GM19372 (cell line): ENCODE measurements around the gene EFEMP2.
"Not testable (repeated sequence)": the region's sequence is repeated elsewhere in the genome, so short reads cannot be mapped to it uniquely, and the experiment has no call there.

Experiments
- ATAC-seq: cut with Tn5 transposase; IDR thresholded peaks from one replicate; pipeline ENCODE4 v1.9.1; 2021; ENCODE audit warnings: mild to moderate bottlenecking, low read depth, moderate library complexity; ENCODE audit not compliant: unreplicated experiment

The EFEMP2 gene

GRCh38 chr11:65833297-65834030, 39.1 kb downstream of the EFEMP2 start, which contains the start of gene SNX32:
Gene SNX32 (plus strand): TSS chr11:65833963. CDS start chr11:65834066, 103 bp downstream.
- ATAC-seq: peak; percentile 81

DNA sequence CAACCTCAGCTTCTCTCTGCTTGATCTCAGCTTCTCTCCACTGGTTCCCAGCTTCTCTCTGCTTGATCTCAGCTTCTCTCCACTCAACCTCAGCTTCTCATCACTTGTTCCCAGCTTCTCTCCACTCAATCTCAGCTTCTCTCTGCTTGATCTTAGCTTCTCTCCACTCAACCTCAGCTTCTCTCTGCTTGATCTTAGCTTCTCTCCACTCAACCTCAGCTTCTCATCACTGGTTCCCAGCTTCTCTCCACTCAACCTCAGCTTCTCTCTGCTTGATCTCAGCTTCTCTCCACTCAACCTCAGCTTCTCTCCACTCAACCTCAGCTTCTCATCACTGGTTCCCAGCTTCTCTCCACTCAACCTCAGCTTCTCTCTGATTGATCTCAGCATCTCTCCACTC, 40.4 kb downstream of the EFEMP2 start:
- ATAC-seq: not testable (repeated sequence)

- no peak for ATAC-seq
Observed at GRCh38 chr11:65829459-65829858, 43.1 kb downstream of the EFEMP2 start.

DNA sequence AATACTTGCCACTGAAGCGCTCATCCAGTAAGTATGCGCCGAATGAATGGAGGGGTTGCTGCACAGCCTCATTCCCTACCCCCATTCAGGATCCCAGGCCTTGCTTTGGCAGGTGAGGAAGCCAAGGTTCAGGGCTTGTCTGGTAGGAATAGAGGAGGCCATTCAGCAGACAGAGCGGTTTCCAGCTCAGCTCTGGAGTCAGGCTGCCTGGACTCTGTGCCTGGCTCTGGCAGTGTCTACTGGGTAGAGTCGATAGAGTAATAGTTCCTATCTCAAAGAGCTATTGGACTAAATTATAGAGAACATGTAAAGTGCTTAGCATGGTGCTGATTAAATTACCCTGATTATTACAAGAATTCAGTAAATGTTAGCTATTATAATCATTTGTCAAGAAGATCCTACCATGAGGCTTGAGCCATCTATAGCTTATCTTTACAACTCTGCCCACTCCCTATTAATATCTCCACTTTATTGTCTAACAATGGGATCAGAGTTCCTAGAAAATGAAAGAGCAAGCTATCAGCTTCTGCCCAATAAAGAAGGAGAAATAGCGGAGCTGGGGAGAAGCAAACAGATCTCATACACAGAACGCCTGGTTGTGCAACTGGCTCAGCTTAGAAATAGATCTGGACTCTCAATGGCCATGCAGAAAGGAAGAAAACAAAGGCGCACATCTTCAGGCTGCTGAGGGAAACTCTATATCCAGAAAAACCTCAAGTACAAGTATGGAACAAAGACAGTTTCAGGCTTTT, 45.4 kb downstream of the EFEMP2 start:
- ATAC-seq: no peak

- no peak for ATAC-seq
Observed at GRCh38 chr11:65822776-65823528, 49.6 kb downstream of the EFEMP2 start.

GRCh38 chr11:65821107-65821506, 51.5 kb downstream of the EFEMP2 start:
- no peak for ATAC-seq

- peak; percentile 77 for ATAC-seq
Observed at GRCh38 chr11:65817835-65818680, 54.5 kb downstream of the EFEMP2 start.

GRCh38 chr11:65817312-65817834, 55.2 kb downstream of the EFEMP2 start:
- ATAC-seq: no peak

DNA sequence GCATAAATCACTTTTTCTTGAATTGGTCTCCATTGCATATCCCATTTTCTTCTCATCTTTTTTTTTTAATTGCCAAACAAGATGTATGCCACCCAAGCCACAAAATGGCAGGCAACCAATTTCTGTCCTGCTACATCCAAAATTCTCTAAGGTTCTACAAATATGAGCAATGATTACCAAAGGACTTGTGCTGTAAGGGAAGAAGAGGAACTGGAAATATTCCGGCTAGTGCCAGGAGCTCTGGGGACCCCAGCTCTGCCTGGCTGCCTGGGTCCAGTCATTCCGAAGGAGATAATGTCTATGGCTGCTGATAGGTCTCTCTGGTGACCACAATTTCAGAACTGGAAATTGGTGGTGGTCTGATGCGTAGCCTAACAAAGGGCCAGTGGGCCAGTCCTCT, 55.9 kb downstream of the EFEMP2 start:
- ATAC-seq: no peak
